Activated CD8-positive, alpha-beta memory T cell treated with anti-CD3 and anti-CD28 coated beads, Interleukin-2, amount 50 U/mL, for 48 hours (primary cell): Measurements from ENCODE around the gene SLC29A2.

Source experiments
- DNase-seq: peaks from one replicate; pipeline ENCODE4 v3.0.0-alpha.2; 2020

SLC29A2 gene

DNA sequence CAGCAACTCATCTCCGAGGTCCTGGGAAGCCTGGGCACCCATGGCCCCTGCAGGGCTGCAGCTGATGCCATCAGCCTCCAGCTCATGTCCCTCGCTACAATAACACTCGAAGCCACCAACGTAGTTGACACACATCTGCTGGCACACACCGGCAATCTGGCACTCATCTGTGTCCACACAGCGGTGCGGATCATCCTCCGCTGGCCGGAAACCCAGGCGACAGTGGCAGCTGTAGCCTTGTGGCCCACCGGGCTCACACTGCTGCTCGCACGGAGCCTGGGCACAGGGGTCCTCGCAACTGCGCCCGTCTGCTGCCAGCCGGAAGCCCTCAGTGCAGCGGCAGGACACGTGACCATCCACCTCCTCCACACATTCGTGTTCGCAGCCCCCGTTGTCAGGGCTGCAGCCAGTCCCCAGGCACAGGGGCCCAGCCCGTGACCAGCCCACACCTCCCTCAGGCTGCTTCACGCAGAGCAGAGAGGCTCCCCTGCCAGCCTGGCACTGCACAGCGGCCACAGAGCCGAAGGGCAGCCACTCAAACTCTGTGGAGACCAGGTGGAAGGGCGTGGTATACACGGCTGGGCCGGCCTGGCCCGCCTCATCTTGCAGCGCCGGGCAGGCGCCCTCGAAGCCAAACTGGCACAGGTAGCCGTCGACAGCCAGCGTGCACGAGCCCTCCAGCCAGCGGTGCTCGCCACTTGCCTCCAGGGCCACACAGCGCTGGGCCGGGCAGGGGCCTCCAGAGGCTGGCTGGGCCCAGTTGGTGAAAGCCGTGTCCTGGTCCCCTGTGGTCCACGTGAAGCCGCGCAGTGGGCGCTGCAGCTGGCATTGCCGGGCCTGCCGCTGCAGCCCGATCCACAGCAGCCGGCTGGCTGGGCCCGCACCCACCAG is 55.4 kb downstream of the SLC29A2 start:
- DNase-seq = peak; percentile 68

DNA sequence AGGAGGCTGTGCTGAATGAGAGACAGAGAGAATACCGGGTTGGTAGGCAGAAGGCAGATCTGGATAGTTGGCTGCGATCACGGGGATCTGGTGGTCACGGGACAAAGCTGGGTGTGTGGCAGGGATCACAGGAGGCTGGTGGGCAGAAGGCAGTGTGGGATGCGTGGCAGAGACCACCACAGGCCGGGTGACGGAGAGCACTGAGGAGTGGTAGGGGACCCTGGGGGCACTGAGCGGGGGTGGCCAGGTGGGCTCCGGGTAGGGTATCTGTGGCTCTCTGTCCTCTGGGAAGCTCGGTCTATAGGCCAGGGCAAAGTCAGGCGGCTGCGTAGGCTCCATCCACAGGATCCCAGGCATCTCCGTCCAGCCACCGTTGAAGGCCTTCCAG is 56.1 kb downstream of the SLC29A2 start:
- DNase-seq = no peak

DNA sequence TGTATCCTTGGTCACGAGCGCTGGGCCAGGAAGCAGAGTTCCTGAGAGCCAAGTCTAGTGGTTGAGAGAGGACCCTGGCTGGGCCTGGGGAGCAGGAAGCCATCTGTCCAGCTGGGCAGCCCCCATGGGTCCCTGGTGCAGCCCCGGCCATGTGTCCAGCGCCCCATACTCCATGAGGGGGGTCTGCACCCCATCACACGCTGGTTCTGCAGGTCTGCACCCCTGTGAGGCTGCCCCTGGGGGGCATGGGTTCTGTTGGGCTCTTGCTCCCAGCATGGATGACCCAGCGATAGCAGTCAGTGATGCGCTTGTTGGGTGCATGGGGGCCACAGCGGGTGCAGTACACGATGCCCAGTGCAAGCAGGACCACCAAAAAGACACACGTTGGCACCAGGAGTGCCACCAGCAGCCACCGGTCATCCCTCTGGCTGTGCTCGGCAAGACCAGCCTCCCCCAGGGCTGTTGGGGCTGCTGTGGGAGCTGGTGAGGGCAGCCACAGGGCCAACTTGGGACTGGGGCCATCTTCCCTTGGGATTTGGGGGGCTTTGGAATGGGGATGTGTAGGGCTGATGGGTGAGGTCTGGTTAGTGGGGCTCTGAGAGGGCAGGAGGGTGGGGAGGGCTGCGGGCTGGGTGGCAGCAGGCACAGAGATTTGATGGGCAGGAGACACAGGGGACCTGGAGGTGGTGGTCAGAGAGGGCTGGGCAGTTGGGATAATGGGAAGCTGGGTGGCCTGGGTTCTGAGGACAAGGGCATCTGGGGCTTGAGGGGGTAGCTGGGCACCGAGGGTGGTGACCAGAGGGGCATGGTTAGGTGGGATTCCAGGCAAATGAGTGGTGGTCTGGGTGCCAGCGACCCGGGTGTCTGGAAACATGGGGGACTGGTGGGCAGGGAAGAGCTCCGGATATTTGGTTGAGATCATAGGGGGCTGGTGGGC is 56.7 kb downstream of the SLC29A2 start:
- peak; percentile 57 for DNase-seq

DNA sequence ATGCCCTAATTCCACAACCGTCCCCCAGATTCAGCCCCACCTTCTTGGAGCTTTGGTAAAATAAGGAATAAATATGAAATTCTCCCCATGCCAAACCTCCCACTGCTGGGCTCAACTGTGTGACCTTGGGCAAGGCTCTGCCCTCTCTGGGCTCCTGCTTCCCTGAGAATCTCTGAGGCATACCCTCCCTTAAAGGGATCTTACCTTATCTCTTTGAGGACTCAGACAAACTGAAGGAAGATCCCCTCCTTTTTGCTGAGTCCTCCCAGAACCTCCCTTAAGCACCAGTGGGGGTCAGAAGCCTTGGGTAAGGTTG is 57.4 kb downstream of the SLC29A2 start:
- no peak for DNase-seq

DNA sequence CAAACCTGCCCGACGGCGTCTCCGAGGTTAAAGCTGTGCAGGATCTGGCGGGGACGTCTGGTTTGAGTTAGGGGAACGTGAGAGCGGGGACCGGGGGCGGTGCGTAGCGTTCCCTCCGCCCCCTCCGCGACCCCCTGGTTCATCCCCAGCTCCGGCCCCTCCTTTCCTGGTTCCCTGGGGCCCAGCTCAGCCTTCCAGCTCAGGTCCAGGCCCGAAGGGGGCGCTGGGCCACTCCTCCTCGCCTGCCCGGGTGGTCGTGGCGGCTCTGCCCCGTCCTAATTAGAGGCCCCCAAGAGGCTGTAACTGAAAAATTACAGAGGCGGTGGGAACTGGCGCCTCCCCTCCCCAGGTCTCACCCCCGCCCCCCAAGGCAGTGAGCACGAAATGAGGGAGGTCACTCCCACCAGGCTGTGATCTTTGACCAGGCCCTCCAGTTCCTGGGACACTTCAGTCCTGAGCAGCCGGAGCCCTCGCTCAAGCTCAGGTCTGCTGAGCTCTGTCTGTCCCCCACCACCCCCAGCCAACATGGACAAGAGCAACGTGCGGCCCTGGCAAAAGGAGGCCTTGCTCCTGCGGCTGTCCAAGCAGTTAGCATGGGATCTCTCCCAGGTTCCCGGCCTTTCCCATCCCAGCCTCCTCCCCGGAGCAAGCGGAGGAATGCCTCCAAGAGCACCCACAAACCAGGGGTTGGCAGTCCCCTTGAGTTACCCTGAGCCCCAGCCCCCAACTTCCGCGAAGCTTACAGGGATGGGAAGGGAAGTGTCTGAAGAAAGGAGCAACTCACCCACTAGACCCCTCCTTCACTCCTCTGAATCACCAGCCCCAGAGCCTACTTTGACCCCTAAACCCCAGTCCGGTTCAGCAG is 58.0 kb downstream of the SLC29A2 start:
- DNase-seq = peak; percentile 65

DNA sequence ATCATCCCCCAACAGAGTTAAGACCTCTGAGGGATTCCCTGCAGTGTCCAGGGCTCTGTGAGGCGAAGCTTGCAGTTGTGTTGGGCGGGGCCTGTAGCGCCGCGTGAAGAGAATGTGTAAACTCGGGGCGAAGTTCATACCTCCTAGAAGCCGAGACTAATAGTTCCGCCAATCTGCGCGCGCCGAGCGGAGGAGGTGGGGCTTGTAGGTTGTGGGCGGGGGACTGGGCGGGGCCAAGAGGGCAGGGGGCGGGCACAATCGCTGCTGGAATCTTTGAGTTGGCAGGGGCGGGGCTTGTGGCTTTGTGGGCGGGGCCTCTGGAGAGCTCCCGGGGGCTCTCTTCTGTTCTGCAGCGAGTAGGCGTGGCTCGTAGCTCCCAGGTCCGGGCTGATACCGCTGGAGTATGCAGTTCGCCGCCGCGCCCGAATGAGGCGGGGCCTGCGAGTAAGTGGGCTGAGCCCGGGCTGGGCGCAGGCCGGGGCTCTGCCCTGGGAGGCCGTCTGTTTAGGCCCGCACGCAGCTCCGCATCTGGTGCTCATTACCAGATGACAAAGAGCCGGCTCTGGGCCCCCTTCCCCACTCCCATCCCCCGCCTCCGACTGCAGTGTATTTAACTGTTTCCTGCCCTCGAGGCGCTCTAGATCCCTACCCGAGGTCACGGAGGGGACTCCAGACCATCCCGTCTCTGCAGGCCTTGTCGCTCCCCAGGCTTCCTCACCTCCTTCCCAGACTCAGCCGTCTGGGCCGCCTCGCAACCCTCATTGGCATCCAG is 58.8 kb downstream of the SLC29A2 start:
- DNase-seq = peak; percentile 100
